CD14-positive monocyte (primary cell): ENCODE data around the gene RHOBTB3. TPM values are rescaled to one million over a fixed set of nuclear protein-coding genes. Genes with fewer than 3 reads are reported as not detected.

Experiments
- DNase-seq, 3 donors: peaks; one replicate each; pipeline ENCODE4 v3.0.0-alpha.2; 2011 to 2022
- H2AFZ ChIP-seq: 2 replicates; pipeline ENCODE4 v1.6.0; 2012; ENCODE audit warnings: mild to moderate bottlenecking, low read depth, low read length, inconsistent platforms; ENCODE audit not compliant: insufficient read depth, poor library complexity, severe bottlenecking
- H3K27ac ChIP-seq, 2 donors: 1 replicate in 1 of 2; 2 replicates in 1 of 2; pipeline ENCODE4 v1.5.1; 2012 to 2013; ENCODE audit warnings: low read length in 2 of 2, control low read depth in 1 of 2, inconsistent platforms in 1 of 2, low read depth in 1 of 2, mild to moderate bottlenecking in 1 of 2
- H3K27me3 ChIP-seq, 2 donors: one replicate each; pipeline versions ENCODE4 v1.6.0 to v1.6.1; 2011 to 2013; ENCODE audit warnings: low read length in 2 of 2; ENCODE audit not compliant: control insufficient read depth in 2 of 2, insufficient read depth in 2 of 2
- H3K36me3 ChIP-seq, 2 donors: replicated peaks in 1 of 2; 1 replicate in 1 of 2; 2 replicates in 1 of 2; pipeline versions ENCODE4 v1.5.1 to v1.6.1; 2012 to 2013; ENCODE audit warnings: low read length in 2 of 2, control low read depth in 1 of 2, inconsistent platforms in 1 of 2, mild to moderate bottlenecking in 1 of 2; ENCODE audit not compliant: insufficient read depth in 2 of 2, control insufficient read depth in 1 of 2
- H3K4me1 ChIP-seq, 2 donors: 1 replicate in 1 of 2; 2 replicates in 1 of 2; pipeline versions ENCODE4 v1.5.1 to v1.6.1; 2012 to 2013; ENCODE audit warnings: low read length in 2 of 2, control low read depth in 1 of 2, inconsistent platforms in 1 of 2, mild to moderate bottlenecking in 1 of 2, moderate library complexity in 1 of 2; ENCODE audit not compliant: insufficient read depth in 2 of 2, control insufficient read depth in 1 of 2
- H3K4me2 ChIP-seq: replicated peaks from 2 replicates; pipeline ENCODE3; 2012; ENCODE audit warnings: low read length, moderate library complexity, mild to moderate bottlenecking; ENCODE audit not compliant: poor library complexity, severe bottlenecking; ENCODE audit errors: extremely low read depth
- H3K4me3 ChIP-seq, 3 experiments: fragments of 200-600 bp in 1 of 3; sonication (generic) in 1 of 3; replicated peaks in 1 of 3; 1 replicate in 2 of 3; 2 replicates in 1 of 3; pipeline ENCODE4 v1.5.1; 2011 to 2013; ENCODE audit warnings: low read length in 3 of 3, mild to moderate bottlenecking in 3 of 3, control low read depth in 2 of 3, low read depth in 2 of 3, inconsistent platforms in 1 of 3, moderate library complexity in 1 of 3
- H3K79me2 ChIP-seq: 2 replicates; pipeline ENCODE4 v1.6.0; 2012; ENCODE audit warnings: mild to moderate bottlenecking, control low read depth, inconsistent platforms, low read length, moderate library complexity; ENCODE audit not compliant: insufficient read depth
- H3K9ac ChIP-seq: 2 replicates; pipeline ENCODE4 v1.6.0; 2017; ENCODE audit warnings: low read length, mild to moderate bottlenecking; ENCODE audit not compliant: insufficient read depth, poor library complexity, severe bottlenecking
- H3K9me3 ChIP-seq, 2 donors: replicated peaks in 1 of 2; 1 replicate in 1 of 2; 2 replicates in 1 of 2; pipeline versions ENCODE4 v1.5.1 to v1.6.1; 2012 to 2013; ENCODE audit warnings: low read length in 2 of 2, control low read depth in 1 of 2; ENCODE audit not compliant: control insufficient read depth in 1 of 2, insufficient read depth in 1 of 2
- H4K20me1 ChIP-seq: 2 replicates; pipeline ENCODE4 v1.6.0; 2012; ENCODE audit warnings: mild to moderate bottlenecking, low read length, control low read depth, moderate library complexity; ENCODE audit not compliant: insufficient read depth
- H3K27ac Mint-ChIP-seq, 7 donors: one replicate each; pipeline ENCODE4 v1.8.0; 2020; ENCODE audit warnings: mild to moderate bottlenecking in 7 of 7, mixed read lengths in 7 of 7, moderate library complexity in 6 of 7, inconsistent platforms in 2 of 7
- H3K27me3 Mint-ChIP-seq, 3 donors: one replicate each; pipeline ENCODE4 v1.8.0; 2021 to 2022; ENCODE audit warnings: low read depth in 3 of 3, mild to moderate bottlenecking in 3 of 3, mixed read lengths in 3 of 3, moderate library complexity in 3 of 3, inconsistent platforms in 1 of 3
- H3K36me3 Mint-ChIP-seq, 2 donors: one replicate each; pipeline ENCODE4 v1.8.0; 2020; ENCODE audit warnings: mixed read lengths in 2 of 2, inconsistent platforms in 1 of 2, mild to moderate bottlenecking in 1 of 2
- H3K4me1 Mint-ChIP-seq: one replicate; pipeline ENCODE4 v1.8.0; 2020; ENCODE audit warnings: mild to moderate bottlenecking, mixed read lengths
- H3K4me3 Mint-ChIP-seq, 2 donors: one replicate each; pipeline ENCODE4 v1.8.0; 2020; ENCODE audit warnings: mild to moderate bottlenecking in 2 of 2, mixed read lengths in 2 of 2, moderate library complexity in 1 of 2
- H3K9me3 Mint-ChIP-seq, 7 donors: one replicate each; pipeline ENCODE4 v1.8.0; 2020 to 2022; ENCODE audit warnings: mixed read lengths in 7 of 7, mild to moderate bottlenecking in 6 of 7, moderate library complexity in 6 of 7, inconsistent platforms in 2 of 7
- CTCF ChIP-seq: fragments of 200-600 bp; IDR thresholded peaks from one replicate; pipeline ENCODE4 v1.8.0; 2022; ENCODE audit warnings: antibody characterized with exemption, mild to moderate bottlenecking
- WGBS: methylation state at CpG from one replicate; pipeline ENCODE4 v1.1.5; 2013; ENCODE audit warnings: missing lambda C conversion rate; ENCODE audit not compliant: insufficient coverage; 5-methylcytosine and 5-hydroxymethylcytosine counted together
- intact Hi-C, 2 donors: fragments of 100-400 bp; cut with micrococcal nuclease; formaldehyde crosslinking; loops; one replicate each; pipeline versions ENCODE4 v1.15.0 to v1.15.1; 2023
- polyA plus RNA-seq, 3 donors: library from polyadenylated mRNA; depleted of rRNA in 1 of 3; unstranded in 2 of 3; stranded (reverse) in 1 of 3; fragments of 300-500 nt in 2 of 3; fragments of >200 nt in 1 of 3; fragmentation: Illumina TruSeq in 2 of 3; gene quantifications; 1 replicate in 2 of 3; 2 replicates in 1 of 3; pipeline ENCODE4 v1.2.3, GENCODE V29; 2012 to 2021

RHOBTB3 gene
- polyA plus RNA-seq, 3 donors: 0.41 to 1.5 (median 0.63) TPM

GRCh38 chr5:95777441-95777840, 46.3 kb downstream of the RHOBTB3 start:
- DNase-seq: no peak
- Histone ChIP-seq H3K4me3 (no peak overlapping the region), H3K4me2 (no peak overlapping the region), H3K27ac (no peak overlapping the region), H3K9ac (no peak overlapping the region), H3K9me3 (no peaks in the 10 kb centered on the region), H4K20me1 (no peaks in the 10 kb centered on the region), H2AFZ (no peak overlapping the region), H3K79me2 (no peaks in the 10 kb centered on the region), H3K4me1 (peaks cover 39 to 48% of the 10 kb centered on the region in 2 donors), H3K36me3 (no peaks in the 10 kb centered on the region), H3K27me3 (no peaks in the 10 kb centered on the region)
- TF ChIP-seq CTCF: no peak
- Mint-ChIP-seq H3K27ac (no peak overlapping the region), H3K4me3 (no peak overlapping the region), H3K36me3 (no peaks in the 10 kb centered on the region), H3K9me3 (no peaks in the 10 kb centered on the region), H3K4me1 (peaks cover 46% of the 10 kb centered on the region), H3K27me3 (no peaks in the 10 kb centered on the region)
- no CpG with 5 or more reads among the region's 3 CpGs for WGBS
- intact Hi-C loops: no loop called here

GRCh38 chr5:95778713-95779436, 47.7 kb downstream of the RHOBTB3 start:
- 44% methylated on average over 7 of the region's 7 CpGs for WGBS
- H2AFZ ChIP-seq: peak overlapping the region; percentile 36
- peaks cover 32% of the 10 kb centered on the region for H3K4me1 Mint-ChIP-seq
- H3K36me3 ChIP-seq: no peaks in the 10 kb centered on the region
- H3K36me3 Mint-ChIP-seq: no peaks in the 10 kb centered on the region
- H3K79me2 ChIP-seq: no peaks in the 10 kb centered on the region
- H3K27ac Mint-ChIP-seq: peak overlapping the region in 6 of 7 donors; percentile 56 to 93 (median 84)
- no peaks in the 10 kb centered on the region for H4K20me1 ChIP-seq
- no peaks in the 10 kb centered on the region for H3K27me3 Mint-ChIP-seq
- peak overlapping the region; percentile 33 to 66 for H3K27ac ChIP-seq
- H3K4me1 ChIP-seq: peaks cover 26 to 36% of the 10 kb centered on the region in 2 donors
- H3K9ac ChIP-seq: no peak overlapping the region
- no peaks in the 10 kb centered on the region for H3K9me3 Mint-ChIP-seq
- H3K4me3 ChIP-seq: peak overlapping the region in 1 of 3 experiments; percentile 49
- H3K9me3 ChIP-seq: no peaks in the 10 kb centered on the region
- DNase-seq: peak; percentile 18 to 34 (median 33)
- intact Hi-C loops: no loop called here
- H3K4me2 ChIP-seq: peak overlapping the region; percentile 56
- peak overlapping the region; percentile 59 to 82 for H3K4me3 Mint-ChIP-seq
- H3K27me3 ChIP-seq: no peaks in the 10 kb centered on the region
- no peak for TF ChIP-seq CTCF
